H9 (cell line): ENCODE data around the gene GOLGA7B. TPM values are rescaled to one million over a fixed set of nuclear protein-coding genes. Genes with fewer than 3 reads are reported as not detected.

Experiments used
- DNase-seq: peaks from one replicate; pipeline ENCODE4 v3.0.0-alpha.2; 2017
- H2AFZ ChIP-seq: one replicate; pipeline ENCODE4 v1.6.1; 2013; ENCODE audit warnings: mild to moderate bottlenecking, low read length, control low read depth, moderate library complexity
- H2AK5ac ChIP-seq: 2 replicates; pipeline ENCODE4 v1.6.1; 2013; ENCODE audit warnings: low read length, control low read depth, mixed read lengths; ENCODE audit not compliant: insufficient read length
- H2BK120ac ChIP-seq: one replicate; pipeline ENCODE4 v1.6.1; 2013; ENCODE audit warnings: low read depth, mild to moderate bottlenecking, low read length, control low read depth, inconsistent platforms; ENCODE audit not compliant: poor library complexity, severe bottlenecking
- H2BK12ac ChIP-seq: 2 replicates; pipeline ENCODE4 v1.6.1; 2013; ENCODE audit warnings: low read length, control low read depth, mixed read lengths, low read depth; ENCODE audit not compliant: insufficient read length
- H2BK15ac ChIP-seq: 2 replicates; pipeline ENCODE4 v1.6.1; 2013; ENCODE audit warnings: low read depth, low read length, control low read depth
- H2BK20ac ChIP-seq: one replicate; pipeline ENCODE4 v1.6.1; 2013; ENCODE audit warnings: low read depth, mild to moderate bottlenecking, low read length, control low read depth, inconsistent platforms; ENCODE audit not compliant: poor library complexity, severe bottlenecking
- H2BK5ac ChIP-seq: 2 replicates; pipeline ENCODE4 v1.6.1; 2013; ENCODE audit warnings: low read length, control low read depth, mixed read lengths; ENCODE audit not compliant: insufficient read length
- H3K14ac ChIP-seq: 2 replicates; pipeline ENCODE4 v1.6.1; 2013; ENCODE audit warnings: low read length, control low read depth; ENCODE audit not compliant: insufficient read depth
- H3K18ac ChIP-seq: 2 replicates; pipeline ENCODE4 v1.6.1; 2013; ENCODE audit warnings: low read depth, mild to moderate bottlenecking, mixed read lengths, low read length, control low read depth; ENCODE audit not compliant: insufficient read length
- H3K23ac ChIP-seq: 2 replicates; pipeline ENCODE4 v1.6.1; 2013; ENCODE audit warnings: low read length, control low read depth, mixed read lengths, low read depth; ENCODE audit not compliant: insufficient read length
- H3K23me2 ChIP-seq: 2 replicates; pipeline ENCODE4 v1.6.1; 2013; ENCODE audit warnings: low read depth, mild to moderate bottlenecking, mixed read lengths, low read length, control low read depth; ENCODE audit not compliant: insufficient read length, poor library complexity, severe bottlenecking
- H3K27ac ChIP-seq: 2 replicates; pipeline ENCODE4 v1.5.1; 2013; ENCODE audit warnings: low read length, control low read depth, mixed read lengths, low read depth; ENCODE audit not compliant: insufficient read length
- H3K27me3 ChIP-seq: 2 replicates; pipeline ENCODE4 v1.6.1; 2013; ENCODE audit warnings: low read length, control low read depth, inconsistent platforms; ENCODE audit not compliant: insufficient read depth
- H3K4ac ChIP-seq: 2 replicates; pipeline ENCODE4 v1.6.1; 2013; ENCODE audit warnings: low read depth, mild to moderate bottlenecking, control low read depth, inconsistent platforms, low read length, moderate library complexity
- H3K4me1 ChIP-seq: 2 replicates; pipeline ENCODE4 v1.6.1; 2013; ENCODE audit warnings: low read length, control low read depth, inconsistent platforms; ENCODE audit not compliant: insufficient read depth
- H3K4me2 ChIP-seq: 2 replicates; pipeline ENCODE4 v1.6.1; 2013; ENCODE audit warnings: low read length, control low read depth, mixed read lengths; ENCODE audit not compliant: insufficient read length, insufficient read depth
- H3K56ac ChIP-seq: 2 replicates; pipeline ENCODE4 v1.6.1; 2013; ENCODE audit warnings: low read depth, mild to moderate bottlenecking, mixed read lengths, low read length, control low read depth; ENCODE audit not compliant: insufficient read length
- H3K79me1 ChIP-seq: 2 replicates; pipeline ENCODE4 v1.6.1; 2013; ENCODE audit warnings: low read depth, mild to moderate bottlenecking, moderate library complexity, low read length, control low read depth, inconsistent platforms; ENCODE audit not compliant: insufficient read depth, poor library complexity, severe bottlenecking
- H3K79me2 ChIP-seq: 2 replicates; pipeline ENCODE4 v1.6.1; 2013; ENCODE audit warnings: low read length, control low read depth, inconsistent platforms; ENCODE audit not compliant: insufficient read depth
- H3K9ac ChIP-seq: 2 replicates; pipeline ENCODE4 v1.6.1; 2013; ENCODE audit warnings: low read length, control low read depth, mixed read lengths; ENCODE audit not compliant: insufficient read length; ENCODE audit errors: extremely low read depth
- H3K9me3 ChIP-seq: one replicate; pipeline ENCODE4 v1.6.1; 2013; ENCODE audit warnings: low read depth, low read length, inconsistent platforms; ENCODE audit not compliant: control insufficient read depth
- H3T11ph ChIP-seq: one replicate; pipeline ENCODE4 v1.6.1; 2013; ENCODE audit warnings: mild to moderate bottlenecking, low read length, control low read depth, inconsistent platforms
- H4K20me1 ChIP-seq: one replicate; pipeline ENCODE4 v1.6.1; 2013; ENCODE audit not compliant: control insufficient read depth, insufficient read length, insufficient read depth
- H4K5ac ChIP-seq: 2 replicates; pipeline ENCODE4 v1.6.1; 2013; ENCODE audit warnings: low read depth, mild to moderate bottlenecking, mixed read lengths, low read length, control low read depth; ENCODE audit not compliant: insufficient read length
- H4K8ac ChIP-seq: replicated peaks from 2 replicates; pipeline ENCODE4 v1.6.1; 2013; ENCODE audit warnings: low read length, control low read depth, mixed read lengths, low read depth; ENCODE audit not compliant: insufficient read length
- H4K91ac ChIP-seq: 2 replicates; pipeline ENCODE4 v1.6.1; 2013; ENCODE audit warnings: low read depth, mild to moderate bottlenecking, moderate library complexity, mixed read lengths, low read length, control low read depth; ENCODE audit not compliant: insufficient read length
- H3K27ac Mint-ChIP-seq, 3 experiments: 2 replicates in 2 of 3; 3 replicates in 1 of 3; pipeline ENCODE4 v1.8.0; 2020 to 2021; ENCODE audit warnings: mixed read lengths in 3 of 3, mild to moderate bottlenecking in 1 of 3, moderate library complexity in 1 of 3
- H3K27me3 Mint-ChIP-seq: 2 replicates; pipeline ENCODE4 v1.8.0; 2021; ENCODE audit warnings: low read depth, mild to moderate bottlenecking, moderate library complexity, mixed read lengths
- H3K36me3 Mint-ChIP-seq, 3 experiments: 2 replicates in 2 of 3; 3 replicates in 1 of 3; pipeline ENCODE4 v1.8.0; 2020 to 2021; ENCODE audit warnings: low read depth in 3 of 3, mixed read lengths in 3 of 3; ENCODE audit not compliant: insufficient read depth in 1 of 3
- H3K4me1 Mint-ChIP-seq, 2 experiments: 2 replicates each; pipeline ENCODE4 v1.8.0; 2020; ENCODE audit warnings: mixed read lengths in 2 of 2
- H3K4me3 Mint-ChIP-seq, 2 experiments: 2 replicates in 1 of 2; 3 replicates in 1 of 2; pipeline ENCODE4 v1.8.0; 2020 to 2021; ENCODE audit warnings: mild to moderate bottlenecking in 2 of 2, mixed read lengths in 2 of 2, moderate library complexity in 1 of 2
- H3K9me3 Mint-ChIP-seq, 2 experiments: 2 replicates in 1 of 2; 3 replicates in 1 of 2; pipeline ENCODE4 v1.8.0; 2020; ENCODE audit warnings: mild to moderate bottlenecking in 2 of 2, mixed read lengths in 2 of 2, moderate library complexity in 1 of 2
- WGBS: extraction: QIAGEN DNeasy Blood & Tissue Kit; methylation state at CpG from one replicate; pipeline ENCODE4 v1.1.7; 2013; ENCODE audit warnings: missing lambda C conversion rate, low lambda C conversion rate, mixed read lengths; ENCODE audit not compliant: insufficient read length; ENCODE audit errors: extremely low coverage; 5-methylcytosine and 5-hydroxymethylcytosine counted together
- total RNA-seq: library from RNA; stranded (reverse); gene quantifications from 2 replicates; pipeline ENCODE4 v1.2.1, GENCODE V29; 2021
- TF ChIP-seq, protein P1 (sequence below): fragments of 200-600 bp; sonication (generic); conservative IDR thresholded peaks from 3 replicates; pipeline ENCODE4 v1.8.0; 2021; ENCODE audit warnings: antibody characterized with exemption, mild to moderate bottlenecking

The GOLGA7B gene
- total RNA-seq, 1 experiment from 2014 or later = 0.04 TPM

DNA sequence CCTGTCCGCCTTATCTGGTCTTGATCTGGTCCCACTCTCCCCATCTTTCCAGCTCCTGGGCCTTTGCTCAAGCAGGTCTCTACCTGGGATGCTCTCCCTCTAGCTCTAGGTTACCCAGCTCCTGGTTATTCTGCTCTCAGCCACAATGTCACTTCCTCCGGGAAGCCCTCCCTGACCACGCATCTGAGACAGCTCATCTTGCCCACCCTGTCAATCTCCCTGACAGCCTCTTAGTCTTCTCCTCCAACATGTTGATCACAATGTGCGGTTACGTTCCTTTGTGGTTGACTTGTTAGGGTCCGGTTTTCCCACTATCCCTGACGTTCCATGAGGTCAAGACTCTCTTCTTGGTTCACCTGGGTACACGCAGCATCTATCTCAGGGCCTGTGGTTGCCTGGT, 55.6 kb downstream of the GOLGA7B start:
- Histone ChIP-seq H3K9ac (no peak overlapping the region), H2BK12ac (no peak overlapping the region), H3K23me2 (no peaks in the 10 kb centered on the region), H4K91ac (no peak overlapping the region), H3K27ac (no peak overlapping the region), H2AK5ac (no peak overlapping the region), H3T11ph (no peak overlapping the region), H2BK120ac (no peak overlapping the region), H3K27me3 (no peaks in the 10 kb centered on the region), H2BK20ac (no peak overlapping the region), H3K4ac (no peak overlapping the region), H2BK15ac (no peak overlapping the region), H3K9me3 (no peaks in the 10 kb centered on the region), H3K56ac (no peak overlapping the region), H2AFZ (no peak overlapping the region), H3K23ac (no peak overlapping the region), H3K79me2 (no peaks in the 10 kb centered on the region), H4K20me1 (peaks cover 4% of the 10 kb centered on the region), H3K79me1 (no peaks in the 10 kb centered on the region), H4K5ac (no peak overlapping the region), H3K4me1 (no peaks in the 10 kb centered on the region), H3K18ac (no peak overlapping the region), H3K14ac (no peak overlapping the region), H3K4me2 (no peak overlapping the region), H2BK5ac (no peak overlapping the region), H4K8ac (no peak overlapping the region)
- TF ChIP-seq, protein P1, sequence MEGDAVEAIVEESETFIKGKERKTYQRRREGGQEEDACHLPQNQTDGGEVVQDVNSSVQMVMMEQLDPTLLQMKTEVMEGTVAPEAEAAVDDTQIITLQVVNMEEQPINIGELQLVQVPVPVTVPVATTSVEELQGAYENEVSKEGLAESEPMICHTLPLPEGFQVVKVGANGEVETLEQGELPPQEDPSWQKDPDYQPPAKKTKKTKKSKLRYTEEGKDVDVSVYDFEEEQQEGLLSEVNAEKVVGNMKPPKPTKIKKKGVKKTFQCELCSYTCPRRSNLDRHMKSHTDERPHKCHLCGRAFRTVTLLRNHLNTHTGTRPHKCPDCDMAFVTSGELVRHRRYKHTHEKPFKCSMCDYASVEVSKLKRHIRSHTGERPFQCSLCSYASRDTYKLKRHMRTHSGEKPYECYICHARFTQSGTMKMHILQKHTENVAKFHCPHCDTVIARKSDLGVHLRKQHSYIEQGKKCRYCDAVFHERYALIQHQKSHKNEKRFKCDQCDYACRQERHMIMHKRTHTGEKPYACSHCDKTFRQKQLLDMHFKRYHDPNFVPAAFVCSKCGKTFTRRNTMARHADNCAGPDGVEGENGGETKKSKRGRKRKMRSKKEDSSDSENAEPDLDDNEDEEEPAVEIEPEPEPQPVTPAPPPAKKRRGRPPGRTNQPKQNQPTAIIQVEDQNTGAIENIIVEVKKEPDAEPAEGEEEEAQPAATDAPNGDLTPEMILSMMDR = no peak
- Mint-ChIP-seq H3K27ac (no peak overlapping the region; a peak in 1 of 7 replicates), H3K4me1 (peaks cover 12 to 20% of the 10 kb centered on the region in 2 experiments), H3K27me3 (peaks cover 5% of the 10 kb centered on the region), H3K4me3 (no peak overlapping the region), H3K9me3 (no peaks in the 10 kb centered on the region), H3K36me3 (no peaks in the 10 kb centered on the region)
- DNase-seq = no peak
- no CpG with 5 or more reads among the region's 8 CpGs for WGBS
